ENCODE measurements around the gene CEP104. TPM values are rescaled to one million over a fixed set of nuclear protein-coding genes. Genes with fewer than 3 reads are reported as not detected.
A peak's percentile ranks its signal among the peaks of the same experiment; 100 is the strongest.

CEP104 gene
- total RNA-seq, 1 experiment from 2014 or later, result 34.3 TPM

DNA sequence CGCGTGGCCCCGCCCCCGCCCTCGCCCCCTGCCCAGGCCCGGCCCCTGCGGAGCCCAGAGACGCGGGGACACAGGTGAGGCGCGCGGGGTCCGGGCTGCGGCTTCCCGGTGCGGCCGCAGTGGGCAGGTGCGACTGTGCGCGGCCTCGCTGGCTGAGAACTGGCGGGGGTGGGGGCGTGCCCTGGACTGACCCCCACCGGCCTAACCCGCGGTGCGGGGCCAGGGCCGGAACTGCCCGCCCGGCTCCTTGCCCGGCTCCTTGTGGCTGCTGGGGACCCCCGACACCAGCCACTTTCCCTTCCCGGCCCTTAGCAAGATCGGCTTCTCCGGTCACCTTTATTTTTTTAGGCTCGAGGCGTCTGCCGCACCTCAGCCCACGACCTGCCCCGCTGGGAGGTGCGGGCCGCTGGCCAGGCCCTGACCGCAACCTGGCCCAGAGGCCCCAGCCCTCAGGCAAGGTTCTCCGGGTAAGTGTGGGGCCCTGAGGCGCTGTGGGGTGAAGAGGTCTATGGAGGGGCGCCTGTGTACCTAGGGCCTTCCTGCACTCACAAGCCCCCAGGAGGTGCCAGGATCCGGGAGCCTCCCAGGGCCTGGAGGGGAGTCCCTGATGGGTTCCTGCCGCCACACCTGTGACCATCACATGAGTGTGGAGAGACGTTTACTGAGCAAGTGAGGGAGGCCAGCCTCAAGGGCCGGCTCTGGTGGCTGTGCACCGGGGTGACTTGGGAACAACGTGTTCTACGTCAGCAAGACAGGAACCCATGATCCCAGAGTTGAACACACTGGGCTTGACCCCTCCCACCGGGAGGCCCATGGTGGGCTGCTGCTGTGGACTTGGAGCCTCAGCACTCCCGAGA lies 84.1 kb downstream of the CEP104 start, which contains the start of gene SMIM1:
Gene SMIM1 (plus strand): TSS at position 35 of the 857 bp plus-strand sequence. CDS start 2,625 bp downstream, outside the sequence.
- no peaks in the 10 kb centered on the region for H3K27me3 Mint-ChIP-seq (ENCODE audit: unreplicated experiment)
- no peaks in the 10 kb centered on the region for H3K9me3 Mint-ChIP-seq (ENCODE audit: low read depth, unreplicated experiment)
- no peaks in the 10 kb centered on the region for H3K36me3 Mint-ChIP-seq (ENCODE audit: insufficient read depth, unreplicated experiment)
- no peak for DNase-seq
- intact Hi-C loops (cut with micrococcal nuclease; ENCODE audit: unreplicated experiment), result no loop called here
- no peaks in the 10 kb centered on the region for H3K4me1 Mint-ChIP-seq (ENCODE audit: low read depth, unreplicated experiment)
- BruUV-seq (replicated peaks), result no TSS peak
- CTCF ChIA-PET, result no interaction called here
- H3K4me3 Mint-ChIP-seq (ENCODE audit: low read depth, unreplicated experiment), result peak within 1 kb of the TSS; percentile 71
- TF ChIP-seq, protein P1, sequence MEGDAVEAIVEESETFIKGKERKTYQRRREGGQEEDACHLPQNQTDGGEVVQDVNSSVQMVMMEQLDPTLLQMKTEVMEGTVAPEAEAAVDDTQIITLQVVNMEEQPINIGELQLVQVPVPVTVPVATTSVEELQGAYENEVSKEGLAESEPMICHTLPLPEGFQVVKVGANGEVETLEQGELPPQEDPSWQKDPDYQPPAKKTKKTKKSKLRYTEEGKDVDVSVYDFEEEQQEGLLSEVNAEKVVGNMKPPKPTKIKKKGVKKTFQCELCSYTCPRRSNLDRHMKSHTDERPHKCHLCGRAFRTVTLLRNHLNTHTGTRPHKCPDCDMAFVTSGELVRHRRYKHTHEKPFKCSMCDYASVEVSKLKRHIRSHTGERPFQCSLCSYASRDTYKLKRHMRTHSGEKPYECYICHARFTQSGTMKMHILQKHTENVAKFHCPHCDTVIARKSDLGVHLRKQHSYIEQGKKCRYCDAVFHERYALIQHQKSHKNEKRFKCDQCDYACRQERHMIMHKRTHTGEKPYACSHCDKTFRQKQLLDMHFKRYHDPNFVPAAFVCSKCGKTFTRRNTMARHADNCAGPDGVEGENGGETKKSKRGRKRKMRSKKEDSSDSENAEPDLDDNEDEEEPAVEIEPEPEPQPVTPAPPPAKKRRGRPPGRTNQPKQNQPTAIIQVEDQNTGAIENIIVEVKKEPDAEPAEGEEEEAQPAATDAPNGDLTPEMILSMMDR (IDR thresholded peaks at IDR 0.05; ENCODE audit: unreplicated experiment), result no peak
- no peak within 1 kb of the TSS for H3K27ac Mint-ChIP-seq (ENCODE audit: unreplicated experiment)

DNA sequence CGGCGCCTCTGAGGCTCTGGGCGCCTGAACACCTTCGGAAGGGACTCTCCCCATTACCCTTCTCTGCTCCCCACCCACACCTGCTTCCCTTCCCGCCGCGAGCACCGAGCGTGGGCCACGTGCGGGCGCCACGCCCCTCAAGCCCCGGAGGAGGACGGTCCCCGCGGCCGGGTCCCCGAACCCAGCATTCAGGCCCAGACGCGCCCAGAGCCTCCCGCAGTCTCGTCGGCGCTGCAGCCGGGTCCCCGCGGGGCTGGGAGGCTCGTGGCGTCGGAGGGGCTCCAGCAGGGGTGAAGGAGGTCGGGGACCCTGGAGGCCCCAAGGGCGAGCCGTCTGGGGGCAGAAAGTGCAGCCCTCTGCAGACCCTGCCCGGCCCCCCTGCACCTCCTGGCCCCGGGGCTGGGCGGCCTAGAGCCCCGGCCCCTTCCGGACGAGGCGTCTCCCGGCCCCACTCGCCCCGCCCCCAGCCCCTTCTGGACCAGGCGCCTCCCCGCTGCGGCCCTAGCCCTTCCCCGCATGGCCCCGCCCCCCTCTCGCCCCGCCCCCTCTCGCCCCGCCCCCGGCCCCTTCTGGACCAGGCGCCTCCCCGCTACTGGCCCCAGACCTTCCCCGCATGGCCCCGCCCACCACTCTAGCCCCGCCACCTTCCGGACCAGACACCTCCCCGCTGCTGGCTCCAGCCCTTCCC lies 84.8 kb downstream of the CEP104 start:
- Mint-ChIP-seq H3K9me3 (ENCODE audit: low read depth, unreplicated experiment) (no peaks in the 10 kb centered on the region), H3K4me3 (ENCODE audit: low read depth, unreplicated experiment) (peak overlapping the region; percentile 71), H3K27ac (ENCODE audit: unreplicated experiment) (no peak overlapping the region), H3K4me1 (ENCODE audit: low read depth, unreplicated experiment) (no peaks in the 10 kb centered on the region), H3K36me3 (ENCODE audit: insufficient read depth, unreplicated experiment) (no peaks in the 10 kb centered on the region), H3K27me3 (ENCODE audit: unreplicated experiment) (peaks cover 5% of the 10 kb centered on the region)
- intact Hi-C loops (cut with micrococcal nuclease; ENCODE audit: unreplicated experiment), result no loop called here
- TF ChIP-seq, protein P1 (IDR thresholded peaks at IDR 0.05; ENCODE audit: unreplicated experiment), result no peak
- DNase-seq, result peak; percentile 89
- no TSS peak for BruUV-seq (replicated peaks)
- CTCF ChIA-PET, result interaction anchor here (0.7 kb wide), 1 partner anchor 44 kb away, joined by 3 read pairs; no protein-coding TSS in a partner anchor

DNA sequence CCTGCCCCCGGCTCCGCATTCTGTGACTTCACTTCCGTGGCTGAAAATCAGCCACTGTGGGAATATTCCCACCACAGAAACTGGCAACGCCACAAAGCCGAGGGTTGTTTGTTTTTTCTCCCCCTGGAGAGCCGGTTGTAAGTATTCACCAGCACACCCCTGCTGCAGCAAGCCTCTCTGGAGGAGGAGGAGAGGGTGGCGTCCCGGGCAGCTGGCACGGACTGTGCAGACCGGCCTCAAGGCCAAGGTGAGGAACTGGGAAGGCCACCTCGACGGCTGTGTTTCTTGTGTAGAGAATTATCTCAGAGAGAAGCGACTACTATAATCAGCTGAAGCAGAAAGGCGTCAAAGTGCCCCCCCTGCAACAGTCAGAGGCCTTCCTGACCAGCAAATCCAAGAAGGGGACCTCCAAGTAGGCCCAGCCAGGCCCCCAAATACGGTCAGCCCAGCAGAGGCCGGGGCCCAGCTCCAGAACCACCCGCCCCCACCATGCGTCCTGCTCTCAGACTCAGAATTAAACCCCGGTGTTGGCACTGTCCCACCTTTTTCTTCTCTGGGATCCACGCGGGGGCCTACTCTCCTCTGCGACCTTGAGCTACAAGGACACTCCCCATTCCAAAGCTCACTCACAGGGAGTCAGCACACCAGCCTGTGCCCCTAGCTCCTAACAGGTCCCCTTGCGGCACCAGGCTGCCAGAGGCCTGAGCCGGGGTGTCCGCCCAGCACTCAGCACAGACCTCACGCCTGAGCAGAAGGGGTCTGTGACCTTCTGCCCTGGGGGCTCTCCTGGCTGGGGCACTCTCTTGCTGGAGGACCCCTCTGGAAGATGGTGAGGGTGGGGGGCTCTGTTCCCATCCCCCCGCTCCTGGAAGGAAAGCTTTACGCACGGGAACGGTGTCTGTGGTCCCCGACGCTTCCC lies 85.6 kb downstream of the CEP104 start:
- Mint-ChIP-seq H3K4me1 (ENCODE audit: low read depth, unreplicated experiment) (no peaks in the 10 kb centered on the region), H3K9me3 (ENCODE audit: low read depth, unreplicated experiment) (no peaks in the 10 kb centered on the region), H3K4me3 (ENCODE audit: low read depth, unreplicated experiment) (peak overlapping the region; percentile 71), H3K36me3 (ENCODE audit: insufficient read depth, unreplicated experiment) (no peaks in the 10 kb centered on the region), H3K27me3 (ENCODE audit: unreplicated experiment) (peaks cover 13% of the 10 kb centered on the region), H3K27ac (ENCODE audit: unreplicated experiment) (no peak overlapping the region)
- intact Hi-C loops (cut with micrococcal nuclease; ENCODE audit: unreplicated experiment), result no loop called here
- CTCF ChIA-PET, result interaction anchor here (0.7 kb wide), 1 partner anchor 44 kb away, joined by 3 read pairs; no protein-coding TSS in a partner anchor
- BruUV-seq (replicated peaks), result no TSS peak
- TF ChIP-seq, protein P1 (IDR thresholded peaks at IDR 0.05; ENCODE audit: unreplicated experiment), result no peak
- no peak for DNase-seq
